ENCODE measurements around the gene STXBP6.
"Not testable (repeated sequence)": the region's sequence is repeated elsewhere in the genome, so short reads cannot be mapped to it uniquely, and the experiment has no call there.

STXBP6 gene

GRCh38 chr14:24850072-24850471 lies 199.9 kb downstream of the STXBP6 start:
- DNase-seq, result no peak

GRCh38 chr14:24849471-24849870 lies 200.5 kb downstream of the STXBP6 start:
- DNase-seq, result peak in 1 of 2 donors; percentile 3

- no peak for DNase-seq
Observed at GRCh38 chr14:24848102-24848790, 201.7 kb downstream of the STXBP6 start.

- DNase-seq, result no peak
Observed at GRCh38 chr14:24847568-24848095, 202.3 kb downstream of the STXBP6 start.

GRCh38 chr14:24846261-24846660 lies 203.7 kb downstream of the STXBP6 start:
- DNase-seq, result no peak

GRCh38 chr14:24845851-24846250 lies 204.1 kb downstream of the STXBP6 start:
- no peak for DNase-seq

- DNase-seq, result no peak
Observed at GRCh38 chr14:24844011-24844410, 205.9 kb downstream of the STXBP6 start.

GRCh38 chr14:24843494-24843893 lies 206.5 kb downstream of the STXBP6 start:
- DNase-seq, result peak; percentile 2 to 4

- DNase-seq, result no peak
Observed at GRCh38 chr14:24840204-24840893, 209.6 kb downstream of the STXBP6 start.

- DNase-seq, result no peak
Observed at GRCh38 chr14:24839617-24840203, 210.2 kb downstream of the STXBP6 start.

- no peak for DNase-seq
Observed at GRCh38 chr14:24838945-24839616, 210.9 kb downstream of the STXBP6 start.

- no peak for DNase-seq
Observed at GRCh38 chr14:24837280-24838046, 212.5 kb downstream of the STXBP6 start.

GRCh38 chr14:24836324-24836723 lies 213.6 kb downstream of the STXBP6 start:
- not testable (repeated sequence) for DNase-seq

GRCh38 chr14:24834956-24835355 lies 215.0 kb downstream of the STXBP6 start:
- DNase-seq, result no peak

- no peak for DNase-seq
Observed at GRCh38 chr14:24833385-24833784, 216.6 kb downstream of the STXBP6 start.

GRCh38 chr14:24831677-24832076 lies 218.3 kb downstream of the STXBP6 start:
- DNase-seq, result no peak

- DNase-seq, result no peak
Observed at GRCh38 chr14:24829862-24830261, 220.1 kb downstream of the STXBP6 start.

- DNase-seq, result no peak
Observed at GRCh38 chr14:24828486-24828885, 221.5 kb downstream of the STXBP6 start.

- no peak for DNase-seq
Observed at GRCh38 chr14:24826390-24826789, 223.6 kb downstream of the STXBP6 start.

GRCh38 chr14:24820616-24821015 lies 229.3 kb downstream of the STXBP6 start:
- no peak for DNase-seq

- DNase-seq, result no peak
Observed at GRCh38 chr14:24818823-24819341, 231.1 kb downstream of the STXBP6 start.

All from inflammatory macrophage treated with lipopolysaccharide for 1 hour (primary cell).